ENCODE measurements around the gene LRRTM3.

The LRRTM3 gene

DNA sequence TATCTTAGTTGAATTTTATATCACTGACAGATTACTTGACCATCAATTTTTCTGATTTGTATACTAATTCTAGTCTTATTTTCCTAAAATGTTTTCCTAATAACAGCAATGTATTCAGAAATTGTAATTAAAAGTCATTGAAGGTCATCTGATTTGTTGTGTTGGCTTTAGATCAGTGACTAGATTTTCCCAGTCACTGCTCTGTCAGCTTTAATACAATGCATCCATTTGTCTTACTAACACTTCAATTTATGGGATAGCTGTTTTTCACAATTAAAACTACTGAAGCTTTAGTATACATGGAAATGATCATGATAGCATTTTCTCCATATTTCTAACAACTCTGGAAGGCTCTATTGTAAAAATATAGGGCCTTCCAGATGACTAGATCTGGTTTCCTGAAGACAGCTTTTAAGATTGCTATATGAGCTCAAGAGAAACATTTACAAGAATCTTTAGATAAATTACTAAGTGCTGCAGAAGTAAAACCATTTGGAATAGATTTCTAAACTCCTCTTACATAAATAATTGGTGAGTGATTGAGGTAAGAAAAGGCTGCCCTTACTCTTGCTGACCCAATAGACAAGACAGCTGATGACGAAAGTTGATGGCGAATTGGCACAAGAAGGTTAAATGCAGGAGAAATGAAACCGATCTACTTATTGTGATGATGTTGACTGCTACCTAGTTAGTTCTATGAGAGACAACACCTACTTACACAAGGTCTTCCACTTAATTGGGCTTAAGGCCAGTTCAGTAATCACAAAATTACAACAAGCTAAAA lies 74.1 kb downstream of the LRRTM3 start:
- Mint-ChIP-seq H3K36me3 (ENCODE audit: insufficient read depth) (no peaks in the 10 kb centered on the region), H3K4me3 (no peak overlapping the region), H3K27me3 (no peaks in the 10 kb centered on the region), H3K9me3 (peaks cover 26% of the 10 kb centered on the region), H3K4me1 (no peaks in the 10 kb centered on the region), H3K27ac (ENCODE audit: low read depth) (no peak overlapping the region)
- no peak for ATAC-seq (replicated peaks; ENCODE audit: extremely low read depth, poor library complexity, severe bottlenecking)
- no peak for DNase-seq (ENCODE audit: low spot score in 2 of 2)

DNA sequence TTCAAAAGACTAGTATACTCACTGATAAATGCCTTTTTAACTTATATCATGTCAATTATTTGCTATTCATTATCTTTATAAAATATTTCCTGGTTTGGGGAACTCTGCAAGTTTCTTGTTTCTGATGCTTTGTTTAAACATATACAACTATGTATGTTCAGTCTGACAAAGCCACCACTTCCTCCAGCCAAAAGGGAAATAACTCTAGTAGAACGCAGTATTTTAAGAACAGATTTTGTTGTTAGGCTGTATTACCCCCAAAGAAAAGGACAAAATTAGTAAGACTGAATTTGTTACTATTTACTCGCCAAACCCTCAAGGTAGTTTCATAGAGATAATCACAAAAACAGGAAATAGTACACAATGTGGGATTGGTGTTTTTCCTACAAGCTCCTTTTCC lies 78.9 kb downstream of the LRRTM3 start:
- Mint-ChIP-seq H3K27ac (ENCODE audit: low read depth) (no peak overlapping the region), H3K4me1 (no peaks in the 10 kb centered on the region), H3K9me3 (peaks cover 15% of the 10 kb centered on the region), H3K36me3 (ENCODE audit: insufficient read depth) (no peaks in the 10 kb centered on the region), H3K4me3 (no peak overlapping the region), H3K27me3 (no peaks in the 10 kb centered on the region)
- DNase-seq (ENCODE audit: low spot score in 2 of 2) (no peak), ATAC-seq (replicated peaks; ENCODE audit: extremely low read depth, poor library complexity, severe bottlenecking) (no peak)

DNA sequence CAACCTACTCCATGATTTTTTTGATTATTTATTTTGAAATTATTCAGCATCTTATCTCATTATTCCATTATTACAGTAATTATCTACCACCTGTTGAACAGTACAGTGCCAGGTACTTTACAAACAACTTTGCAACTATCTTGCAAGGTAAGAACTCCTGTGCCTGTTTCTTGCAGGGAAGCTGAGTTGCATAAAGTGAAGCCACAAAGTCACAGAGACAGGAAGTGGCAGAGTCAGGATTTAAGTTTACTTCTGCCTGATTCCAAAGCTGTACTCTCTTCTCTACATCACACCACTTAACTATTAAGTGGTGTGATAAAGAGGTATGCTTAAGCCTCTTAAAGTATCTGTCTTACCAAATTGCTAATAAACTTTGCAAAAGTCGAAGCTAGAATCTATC lies 80.1 kb downstream of the LRRTM3 start:
- DNase-seq (ENCODE audit: low spot score in 2 of 2): no peak
- Mint-ChIP-seq H3K4me3 (no peak overlapping the region), H3K9me3 (peaks cover 11% of the 10 kb centered on the region), H3K27ac (ENCODE audit: low read depth) (no peak overlapping the region), H3K36me3 (ENCODE audit: insufficient read depth) (no peaks in the 10 kb centered on the region), H3K4me1 (no peaks in the 10 kb centered on the region), H3K27me3 (no peaks in the 10 kb centered on the region)
- ATAC-seq (replicated peaks; ENCODE audit: extremely low read depth, poor library complexity, severe bottlenecking): no peak

DNA sequence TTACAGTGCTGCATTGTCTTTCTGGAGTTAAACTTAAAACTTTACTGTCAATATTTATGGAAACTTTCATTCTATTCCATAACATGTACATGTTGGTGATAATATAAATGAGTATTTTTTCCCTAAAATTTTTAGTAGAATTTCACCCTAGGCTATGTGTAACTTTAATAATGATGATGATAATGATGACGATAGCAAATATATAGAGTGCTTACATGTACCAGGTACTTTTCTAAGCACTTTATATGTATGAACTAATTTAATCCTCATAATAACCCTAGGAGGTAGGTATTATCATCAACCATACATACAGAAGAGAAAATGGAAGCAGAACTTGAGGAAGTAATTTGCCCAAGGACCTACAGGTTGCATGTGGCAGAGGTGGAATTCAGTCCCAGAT lies 85.6 kb downstream of the LRRTM3 start:
- Mint-ChIP-seq H3K9me3 (peaks cover 13% of the 10 kb centered on the region), H3K27ac (ENCODE audit: low read depth) (no peak overlapping the region), H3K36me3 (ENCODE audit: insufficient read depth) (no peaks in the 10 kb centered on the region), H3K4me3 (no peak overlapping the region), H3K27me3 (no peaks in the 10 kb centered on the region), H3K4me1 (no peaks in the 10 kb centered on the region)
- no peak for ATAC-seq (replicated peaks; ENCODE audit: extremely low read depth, poor library complexity, severe bottlenecking)
- no peak for DNase-seq (ENCODE audit: low spot score in 2 of 2)

DNA sequence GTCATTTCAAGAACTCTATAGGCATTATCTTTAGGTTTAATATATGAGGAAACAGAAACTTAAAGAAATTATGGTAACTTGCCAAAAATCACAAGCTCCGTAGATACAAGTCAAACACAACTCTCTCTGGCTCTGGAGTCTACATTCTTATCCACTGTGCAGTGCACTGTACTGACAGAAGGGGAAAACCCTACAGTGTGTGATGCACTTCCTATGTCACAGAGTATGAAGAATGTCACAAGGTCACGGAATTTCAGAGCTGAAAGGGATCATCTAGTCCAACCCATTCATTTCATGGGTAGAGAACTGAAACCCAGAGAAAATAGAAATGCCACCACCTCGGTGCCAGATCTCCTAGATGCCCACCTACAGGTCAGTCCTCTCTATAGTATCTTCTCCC lies 86.1 kb downstream of the LRRTM3 start:
- no peak for DNase-seq (ENCODE audit: low spot score in 2 of 2)
- Mint-ChIP-seq H3K4me3 (no peak overlapping the region), H3K36me3 (ENCODE audit: insufficient read depth) (no peaks in the 10 kb centered on the region), H3K27me3 (no peaks in the 10 kb centered on the region), H3K4me1 (no peaks in the 10 kb centered on the region), H3K9me3 (peaks cover 13% of the 10 kb centered on the region), H3K27ac (ENCODE audit: low read depth) (no peak overlapping the region)
- ATAC-seq (replicated peaks; ENCODE audit: extremely low read depth, poor library complexity, severe bottlenecking): no peak

DNA sequence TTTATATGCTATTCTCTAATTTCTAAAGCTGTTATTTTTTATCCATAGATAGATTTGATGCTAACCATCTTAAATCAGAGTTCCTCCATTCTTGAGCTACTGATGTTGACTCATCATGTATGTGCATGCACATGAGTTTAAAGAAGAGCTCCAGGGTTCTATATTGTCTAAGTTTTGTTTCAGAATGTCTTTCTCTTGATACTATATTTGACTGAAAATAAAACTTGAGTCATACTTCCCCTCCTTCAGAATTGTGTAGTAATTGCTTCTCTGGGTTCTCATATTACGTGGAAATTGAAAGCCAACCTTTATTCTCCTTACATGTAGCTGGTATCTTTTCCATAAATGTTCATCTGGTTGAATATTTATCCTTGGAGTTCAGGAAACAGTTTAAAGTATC lies 89.4 kb downstream of the LRRTM3 start:
- Mint-ChIP-seq H3K9me3 (peaks cover 12% of the 10 kb centered on the region), H3K27ac (ENCODE audit: low read depth) (no peak overlapping the region), H3K36me3 (ENCODE audit: insufficient read depth) (no peaks in the 10 kb centered on the region), H3K4me1 (no peaks in the 10 kb centered on the region), H3K27me3 (no peaks in the 10 kb centered on the region), H3K4me3 (no peak overlapping the region)
- no peak for DNase-seq (ENCODE audit: low spot score in 2 of 2)
- no peak for ATAC-seq (replicated peaks; ENCODE audit: extremely low read depth, poor library complexity, severe bottlenecking)

DNA sequence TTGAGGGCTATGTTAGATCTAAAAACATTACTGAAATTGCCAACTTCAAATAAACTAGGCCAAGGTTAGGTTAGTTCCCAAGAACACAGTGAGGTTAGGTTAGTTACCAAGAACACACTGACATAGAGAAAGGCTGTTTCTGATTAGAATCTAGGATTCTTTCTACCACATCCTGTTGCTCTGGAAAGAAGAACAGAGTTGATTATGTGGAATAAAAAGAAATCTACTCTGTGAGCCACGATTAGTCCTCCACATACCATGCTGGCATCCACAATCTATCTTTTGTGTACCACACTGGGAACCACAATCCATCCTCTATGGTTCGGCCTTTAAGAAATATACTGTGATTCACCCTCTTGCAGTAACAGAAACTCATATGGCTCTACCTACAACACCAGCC lies 91.4 kb downstream of the LRRTM3 start:
- Mint-ChIP-seq H3K9me3 (peaks cover 28% of the 10 kb centered on the region), H3K4me3 (no peak overlapping the region), H3K27ac (ENCODE audit: low read depth) (no peak overlapping the region), H3K27me3 (no peaks in the 10 kb centered on the region), H3K4me1 (no peaks in the 10 kb centered on the region), H3K36me3 (ENCODE audit: insufficient read depth) (no peaks in the 10 kb centered on the region)
- no peak for DNase-seq (ENCODE audit: low spot score in 2 of 2)
- no peak for ATAC-seq (replicated peaks; ENCODE audit: extremely low read depth, poor library complexity, severe bottlenecking)

DNA sequence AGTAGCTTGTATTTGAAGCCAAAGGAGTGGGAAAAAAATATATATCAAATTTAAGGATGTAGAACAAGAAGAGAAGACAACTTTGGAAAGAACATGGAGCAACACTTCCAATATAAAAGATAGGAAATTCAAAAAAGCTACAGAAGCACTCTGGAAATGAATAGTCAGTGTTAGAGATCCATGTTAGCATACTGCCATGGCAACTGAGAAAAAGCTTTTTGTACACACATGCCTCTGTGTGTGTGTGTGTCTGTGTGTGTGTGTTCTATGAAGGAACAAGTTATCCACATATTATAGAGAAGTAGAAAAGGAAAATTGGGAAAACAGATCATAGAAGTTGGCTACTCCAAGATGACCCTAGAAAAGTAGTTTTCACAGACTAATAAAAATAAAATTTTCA lies 96.3 kb downstream of the LRRTM3 start:
- no peak overlapping the region for H3K4me3 Mint-ChIP-seq
- no peaks in the 10 kb centered on the region for H3K4me1 Mint-ChIP-seq
- no peaks in the 10 kb centered on the region for H3K27me3 Mint-ChIP-seq
- no peaks in the 10 kb centered on the region for H3K36me3 Mint-ChIP-seq (ENCODE audit: insufficient read depth)
- no peak for ATAC-seq (replicated peaks; ENCODE audit: extremely low read depth, poor library complexity, severe bottlenecking)
- no peak overlapping the region for H3K27ac Mint-ChIP-seq (ENCODE audit: low read depth)
- peaks cover 32% of the 10 kb centered on the region for H3K9me3 Mint-ChIP-seq
- DNase-seq (ENCODE audit: low spot score in 2 of 2): no peak

DNA sequence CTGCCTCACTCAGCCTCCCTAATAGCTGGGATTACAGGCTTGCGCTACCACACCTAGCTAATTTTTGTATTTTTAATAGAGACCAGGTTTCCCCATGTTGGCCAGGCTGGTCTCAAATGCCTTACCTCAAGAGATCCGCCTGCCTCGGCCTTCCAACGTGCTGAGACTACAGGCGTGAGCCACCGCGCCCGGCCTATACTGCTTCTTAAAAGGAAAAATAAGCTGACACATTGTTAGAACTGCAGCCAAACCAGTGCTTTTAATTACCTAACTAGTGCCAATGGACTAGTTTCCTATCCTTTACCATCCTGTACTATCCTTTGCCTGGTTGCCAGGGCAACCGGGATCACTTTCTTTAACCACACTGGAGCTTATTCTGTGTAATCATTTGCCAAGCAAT lies 108.0 kb downstream of the LRRTM3 start:
- Mint-ChIP-seq H3K4me3 (no peak overlapping the region), H3K36me3 (ENCODE audit: insufficient read depth) (no peaks in the 10 kb centered on the region), H3K27ac (ENCODE audit: low read depth) (no peak overlapping the region), H3K4me1 (no peaks in the 10 kb centered on the region), H3K27me3 (no peaks in the 10 kb centered on the region), H3K9me3 (peaks cover 10% of the 10 kb centered on the region)
- no peak for DNase-seq (ENCODE audit: low spot score in 2 of 2)
- no peak for ATAC-seq (replicated peaks; ENCODE audit: extremely low read depth, poor library complexity, severe bottlenecking)

DNA sequence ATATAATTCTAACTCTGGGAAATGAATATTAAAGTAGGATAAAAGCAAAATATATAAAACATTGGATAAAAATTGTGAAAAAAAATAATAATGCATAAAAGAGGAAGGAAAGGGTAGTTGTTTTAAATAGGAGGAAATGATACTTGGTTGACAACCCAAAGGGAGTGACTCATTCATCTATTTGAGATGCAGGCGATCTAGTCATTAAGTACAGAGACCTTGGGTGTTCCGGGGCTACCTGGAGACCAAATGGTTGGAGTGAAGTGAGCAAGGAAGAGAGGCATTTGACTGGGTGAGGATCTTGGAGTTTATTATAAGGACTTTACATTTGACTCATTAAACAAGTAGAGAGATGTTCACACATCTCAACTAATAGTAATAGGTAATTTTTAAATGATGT lies 111.0 kb downstream of the LRRTM3 start:
- Mint-ChIP-seq H3K9me3 (peaks cover 10% of the 10 kb centered on the region), H3K4me1 (no peaks in the 10 kb centered on the region), H3K27ac (ENCODE audit: low read depth) (no peak overlapping the region), H3K36me3 (ENCODE audit: insufficient read depth) (no peaks in the 10 kb centered on the region), H3K4me3 (no peak overlapping the region), H3K27me3 (no peaks in the 10 kb centered on the region)
- no peak for ATAC-seq (replicated peaks; ENCODE audit: extremely low read depth, poor library complexity, severe bottlenecking)
- DNase-seq (ENCODE audit: low spot score in 2 of 2): no peak

DNA sequence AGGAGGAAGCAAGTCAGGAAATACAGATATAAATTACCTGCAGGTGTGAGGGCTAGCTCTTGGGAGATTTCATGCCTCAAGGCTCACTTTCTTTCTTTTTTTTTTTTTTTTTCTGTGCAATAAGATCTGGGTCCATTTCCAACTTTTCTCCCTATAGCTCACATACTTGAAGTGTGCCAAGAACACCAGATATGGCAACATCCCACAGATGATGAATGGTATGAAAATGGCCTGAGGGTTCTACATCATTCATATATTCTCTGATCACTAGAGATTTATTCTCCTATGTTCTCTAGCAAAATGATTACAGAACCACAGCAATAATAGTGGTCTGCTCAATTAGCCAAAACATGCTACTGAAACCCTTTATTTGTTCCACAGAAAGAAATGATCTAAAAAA lies 117.2 kb downstream of the LRRTM3 start:
- DNase-seq (ENCODE audit: low spot score in 2 of 2) (no peak), ATAC-seq (replicated peaks; ENCODE audit: extremely low read depth, poor library complexity, severe bottlenecking) (no peak)
- H3K27me3 Mint-ChIP-seq: no peaks in the 10 kb centered on the region
- no peaks in the 10 kb centered on the region for H3K36me3 Mint-ChIP-seq (ENCODE audit: insufficient read depth)
- H3K4me1 Mint-ChIP-seq: no peaks in the 10 kb centered on the region
- H3K27ac Mint-ChIP-seq (ENCODE audit: low read depth): no peak overlapping the region
- H3K9me3 Mint-ChIP-seq: peaks cover 7% of the 10 kb centered on the region
- H3K4me3 Mint-ChIP-seq: no peak overlapping the region

DNA sequence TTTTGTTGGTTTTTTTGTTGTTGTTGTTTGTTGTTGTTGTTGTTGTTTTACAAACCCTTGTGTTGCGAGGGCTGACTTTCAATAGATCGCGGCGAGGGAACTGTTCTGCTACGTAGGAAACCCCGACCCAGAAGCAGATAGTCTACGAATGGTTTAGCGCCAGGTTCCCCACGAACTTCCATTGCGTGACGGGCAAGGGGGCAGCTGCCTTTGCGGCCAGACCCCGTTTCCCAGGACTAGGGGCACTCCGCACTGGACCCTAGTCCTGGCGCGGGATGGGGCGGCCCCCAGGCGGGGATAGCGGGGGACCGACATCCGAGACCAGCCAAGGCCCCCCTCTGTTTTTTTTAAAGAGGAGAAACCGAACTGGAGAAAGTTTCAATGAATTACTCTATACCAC lies 119.6 kb downstream of the LRRTM3 start:
- H3K9me3 Mint-ChIP-seq: peaks cover 7% of the 10 kb centered on the region
- no peak for ATAC-seq (replicated peaks; ENCODE audit: extremely low read depth, poor library complexity, severe bottlenecking)
- no peaks in the 10 kb centered on the region for H3K36me3 Mint-ChIP-seq (ENCODE audit: insufficient read depth)
- no peaks in the 10 kb centered on the region for H3K4me1 Mint-ChIP-seq
- no peak for DNase-seq (ENCODE audit: low spot score in 2 of 2)
- no peaks in the 10 kb centered on the region for H3K27me3 Mint-ChIP-seq
- no peak overlapping the region for H3K4me3 Mint-ChIP-seq
- no peak overlapping the region for H3K27ac Mint-ChIP-seq (ENCODE audit: low read depth)

DNA sequence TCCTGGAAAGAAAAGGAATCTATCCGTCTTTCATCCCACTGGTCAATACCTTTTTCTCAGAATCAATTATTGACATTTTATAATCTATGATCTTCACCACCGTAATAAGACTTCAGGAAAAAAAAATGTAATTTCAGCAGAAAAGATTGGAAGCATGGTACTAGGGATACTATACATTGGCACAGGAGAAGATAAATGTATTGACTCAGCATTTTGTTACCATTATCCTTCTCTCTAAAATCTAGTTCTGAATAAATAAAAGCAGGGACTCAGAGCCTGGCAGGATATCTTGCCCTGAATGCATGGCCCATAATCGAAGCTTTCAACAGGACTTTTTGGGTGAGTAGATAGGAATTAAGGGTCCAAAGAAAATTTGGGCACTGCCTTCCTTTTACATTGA lies 120.7 kb downstream of the LRRTM3 start:
- H3K27ac Mint-ChIP-seq (ENCODE audit: low read depth): no peak overlapping the region
- H3K27me3 Mint-ChIP-seq: no peaks in the 10 kb centered on the region
- no peaks in the 10 kb centered on the region for H3K36me3 Mint-ChIP-seq (ENCODE audit: insufficient read depth)
- no peak overlapping the region for H3K4me3 Mint-ChIP-seq
- no peak for DNase-seq (ENCODE audit: low spot score in 2 of 2)
- H3K4me1 Mint-ChIP-seq: no peaks in the 10 kb centered on the region
- H3K9me3 Mint-ChIP-seq: peaks cover 7% of the 10 kb centered on the region
- ATAC-seq (replicated peaks; ENCODE audit: extremely low read depth, poor library complexity, severe bottlenecking): no peak

All from central memory CD8-positive, alpha-beta T cell (primary cell).